ENCODE measurements around the gene PDLIM1.

DNA sequence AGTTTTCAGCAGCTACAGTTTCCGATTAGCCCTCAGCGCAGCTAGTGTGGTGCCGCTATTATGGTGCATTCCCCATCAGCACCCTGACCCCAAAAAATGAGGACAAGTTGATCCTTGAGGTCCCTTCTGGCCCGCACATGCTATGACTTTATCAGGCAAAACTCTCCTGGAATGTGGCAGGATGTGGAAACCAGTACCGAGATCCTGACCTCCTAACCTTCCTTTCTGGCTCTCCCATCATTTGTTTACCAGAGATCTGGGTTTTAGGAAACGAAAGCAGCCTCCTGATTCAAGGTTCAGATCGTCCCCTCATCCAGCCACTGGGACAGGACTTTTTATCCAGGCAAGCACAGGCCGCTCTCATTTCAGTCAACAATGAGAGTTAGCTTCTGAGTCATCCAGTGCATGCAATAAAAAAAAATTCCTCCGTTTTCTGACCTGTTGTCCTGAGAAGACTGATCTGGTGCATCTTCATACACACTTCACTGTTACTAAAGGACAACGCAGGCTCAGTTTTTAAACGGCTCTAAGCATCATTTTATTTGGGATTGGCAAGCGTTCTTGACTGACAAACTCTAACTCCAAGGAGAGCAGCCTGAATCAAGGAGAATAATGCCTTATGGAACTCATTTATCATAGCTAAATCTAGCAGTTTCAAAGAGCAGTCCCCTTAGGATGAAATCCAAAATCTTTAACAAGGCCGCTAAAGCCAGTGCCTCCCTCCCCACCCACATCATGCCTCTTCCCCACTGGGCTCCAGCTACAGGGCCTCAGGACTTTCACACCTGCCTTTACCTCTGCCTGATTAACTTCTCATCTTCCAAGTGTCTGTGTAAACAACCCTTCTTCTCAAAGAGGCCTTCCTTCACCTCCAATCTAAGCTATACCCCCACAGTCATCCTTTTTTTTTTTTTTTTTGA is 17.1 kb downstream of the PDLIM1 start:
- TF ChIP-seq CTCF (IDR thresholded peaks at IDR 0.05 in 2 of 3, conservative IDR thresholded peaks at IDR 0.05 in 1 of 3; ENCODE audit: insufficient read depth in 2 of 3, low read depth in 1 of 3, low read length in 3 of 3) (no peak), CCAR2 (IDR thresholded peaks at IDR 0.05; ENCODE audit: low read depth, low read length) (no peak), NCOR1 (IDR thresholded peaks at IDR 0.05) (no peak), KAT8 (IDR thresholded peaks at IDR 0.05; ENCODE audit: low read depth) (no peak), POLR2A (conservative IDR thresholded peaks at IDR 0.05) (no peak), ETV5 (CRISPR knock-in tag; IDR thresholded peaks at IDR 0.05; ENCODE audit: low read depth) (no peak), ZNF175 (CRISPR knock-in tag; IDR thresholded peaks at IDR 0.05; ENCODE audit: low read depth) (no peak), SP1 (CRISPR knock-in tag; IDR thresholded peaks at IDR 0.05) (no peak), JUND (IDR thresholded peaks at IDR 0.05; ENCODE audit: borderline replicate concordance, low read depth, low read length) (no peak), JUND (tag; IDR thresholded peaks at IDR 0.05; ENCODE audit: borderline replicate concordance, low read depth, low read length) (no peak), NRF1 (conservative IDR thresholded peaks at IDR 0.05 in 1 of 2, IDR thresholded peaks at IDR 0.05 in 1 of 2) (no peak)
- TF ChIP-seq, protein P1, sequence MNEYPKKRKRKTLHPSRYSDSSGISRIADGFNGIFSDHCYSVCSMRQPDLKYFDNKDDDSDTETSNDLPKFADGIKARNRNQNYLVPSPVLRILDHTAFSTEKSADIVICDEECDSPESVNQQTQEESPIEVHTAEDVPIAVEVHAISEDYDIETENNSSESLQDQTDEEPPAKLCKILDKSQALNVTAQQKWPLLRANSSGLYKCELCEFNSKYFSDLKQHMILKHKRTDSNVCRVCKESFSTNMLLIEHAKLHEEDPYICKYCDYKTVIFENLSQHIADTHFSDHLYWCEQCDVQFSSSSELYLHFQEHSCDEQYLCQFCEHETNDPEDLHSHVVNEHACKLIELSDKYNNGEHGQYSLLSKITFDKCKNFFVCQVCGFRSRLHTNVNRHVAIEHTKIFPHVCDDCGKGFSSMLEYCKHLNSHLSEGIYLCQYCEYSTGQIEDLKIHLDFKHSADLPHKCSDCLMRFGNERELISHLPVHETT (CRISPR knock-in tag; conservative IDR thresholded peaks at IDR 0.05 in 1 of 2, IDR thresholded peaks at IDR 0.05 in 1 of 2) = no peak
- TF ChIP-seq, protein P2, sequence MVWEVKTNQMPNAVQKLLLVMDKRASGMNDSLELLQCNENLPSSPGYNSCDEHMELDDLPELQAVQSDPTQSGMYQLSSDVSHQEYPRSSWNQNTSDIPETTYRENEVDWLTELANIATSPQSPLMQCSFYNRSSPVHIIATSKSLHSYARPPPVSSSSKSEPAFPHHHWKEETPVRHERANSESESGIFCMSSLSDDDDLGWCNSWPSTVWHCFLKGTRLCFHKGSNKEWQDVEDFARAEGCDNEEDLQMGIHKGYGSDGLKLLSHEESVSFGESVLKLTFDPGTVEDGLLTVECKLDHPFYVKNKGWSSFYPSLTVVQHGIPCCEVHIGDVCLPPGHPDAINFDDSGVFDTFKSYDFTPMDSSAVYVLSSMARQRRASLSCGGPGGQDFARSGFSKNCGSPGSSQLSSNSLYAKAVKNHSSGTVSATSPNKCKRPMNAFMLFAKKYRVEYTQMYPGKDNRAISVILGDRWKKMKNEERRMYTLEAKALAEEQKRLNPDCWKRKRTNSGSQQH (CRISPR knock-in tag; IDR thresholded peaks at IDR 0.05) = no peak

Measured in K562 (cell line).